ENCODE data around the gene EDRF1.

The EDRF1 gene

GRCh38 chr10:125765835-125766234 is 46.3 kb downstream of the EDRF1 start:
- TF ChIP-seq, protein P1, sequence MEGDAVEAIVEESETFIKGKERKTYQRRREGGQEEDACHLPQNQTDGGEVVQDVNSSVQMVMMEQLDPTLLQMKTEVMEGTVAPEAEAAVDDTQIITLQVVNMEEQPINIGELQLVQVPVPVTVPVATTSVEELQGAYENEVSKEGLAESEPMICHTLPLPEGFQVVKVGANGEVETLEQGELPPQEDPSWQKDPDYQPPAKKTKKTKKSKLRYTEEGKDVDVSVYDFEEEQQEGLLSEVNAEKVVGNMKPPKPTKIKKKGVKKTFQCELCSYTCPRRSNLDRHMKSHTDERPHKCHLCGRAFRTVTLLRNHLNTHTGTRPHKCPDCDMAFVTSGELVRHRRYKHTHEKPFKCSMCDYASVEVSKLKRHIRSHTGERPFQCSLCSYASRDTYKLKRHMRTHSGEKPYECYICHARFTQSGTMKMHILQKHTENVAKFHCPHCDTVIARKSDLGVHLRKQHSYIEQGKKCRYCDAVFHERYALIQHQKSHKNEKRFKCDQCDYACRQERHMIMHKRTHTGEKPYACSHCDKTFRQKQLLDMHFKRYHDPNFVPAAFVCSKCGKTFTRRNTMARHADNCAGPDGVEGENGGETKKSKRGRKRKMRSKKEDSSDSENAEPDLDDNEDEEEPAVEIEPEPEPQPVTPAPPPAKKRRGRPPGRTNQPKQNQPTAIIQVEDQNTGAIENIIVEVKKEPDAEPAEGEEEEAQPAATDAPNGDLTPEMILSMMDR (IDR thresholded peaks at IDR 0.05), result no peak

GRCh38 chr10:125766511-125766910 is 47.0 kb downstream of the EDRF1 start:
- TF ChIP-seq, protein P1 (IDR thresholded peaks at IDR 0.05), result no peak
- Mint-ChIP-seq H3K4me3 (no peak overlapping the region), H3K9me3 (no peaks in the 10 kb centered on the region), H3K36me3 (ENCODE audit: low read depth) (peaks cover 47% of the 10 kb centered on the region), H3K27me3 (ENCODE audit: low read depth, poor library complexity) (no peaks in the 10 kb centered on the region), H3K4me1 (peaks cover 16% of the 10 kb centered on the region), H3K27ac (no peak overlapping the region)
- no peak for DNase-seq

More at GRCh38 chr10:125765835-125766234, 46.3 kb downstream of the EDRF1 start:
- Mint-ChIP-seq H3K27me3 (ENCODE audit: low read depth, poor library complexity) (no peaks in the 10 kb centered on the region), H3K36me3 (ENCODE audit: low read depth) (peaks cover 51% of the 10 kb centered on the region), H3K4me1 (peaks cover 16% of the 10 kb centered on the region), H3K27ac (peak overlapping the region; percentile 52), H3K9me3 (no peaks in the 10 kb centered on the region), H3K4me3 (no peak overlapping the region)
- DNase-seq, result no peak

DNA sequence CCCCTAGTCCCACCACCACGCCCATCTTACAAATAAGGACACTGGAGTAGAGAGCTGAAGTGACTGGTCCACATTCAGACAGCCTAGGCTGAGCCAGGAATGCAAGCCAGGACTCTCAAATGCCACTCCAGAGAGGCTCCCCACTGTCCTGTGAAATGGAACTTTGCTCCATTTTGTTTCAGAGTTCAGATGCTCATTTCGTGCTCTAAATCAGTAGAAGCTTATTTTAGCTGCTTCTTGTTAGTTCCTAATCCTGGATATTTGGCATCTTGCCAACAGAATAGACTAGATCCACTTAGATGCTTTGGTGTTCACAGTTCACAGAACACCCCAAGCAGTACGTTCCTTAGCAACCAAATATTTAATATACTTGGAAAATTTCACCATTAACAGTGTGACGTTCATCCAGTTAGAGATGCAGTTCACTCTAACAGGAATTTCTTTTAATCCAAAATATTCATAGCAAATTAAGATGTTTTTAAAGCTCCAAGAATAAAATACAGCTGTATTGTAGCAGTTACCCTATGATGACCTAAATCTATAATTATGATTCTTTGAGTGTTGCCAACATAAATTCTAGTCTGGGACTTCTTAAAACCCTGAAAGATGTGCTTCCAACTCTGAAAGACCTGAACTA is 48.8 kb downstream of the EDRF1 start:
- Mint-ChIP-seq H3K4me1 (peaks cover 8% of the 10 kb centered on the region), H3K27ac (no peak overlapping the region), H3K4me3 (no peak overlapping the region), H3K27me3 (ENCODE audit: low read depth, poor library complexity) (no peaks in the 10 kb centered on the region), H3K9me3 (no peaks in the 10 kb centered on the region), H3K36me3 (ENCODE audit: low read depth) (peaks cover 36% of the 10 kb centered on the region)
- DNase-seq, result no peak
- TF ChIP-seq, protein P1 (IDR thresholded peaks at IDR 0.05), result no peak

GRCh38 chr10:125769175-125769574 is 49.7 kb downstream of the EDRF1 start:
- H3K9me3 Mint-ChIP-seq, result no peaks in the 10 kb centered on the region
- no peak for DNase-seq
- TF ChIP-seq, protein P1 (IDR thresholded peaks at IDR 0.05), result no peak
- no peaks in the 10 kb centered on the region for H3K27me3 Mint-ChIP-seq (ENCODE audit: low read depth, poor library complexity)
- H3K4me1 Mint-ChIP-seq, result peaks cover 8% of the 10 kb centered on the region
- H3K27ac Mint-ChIP-seq, result peak overlapping the region; percentile 87
- peaks cover 28% of the 10 kb centered on the region for H3K36me3 Mint-ChIP-seq (ENCODE audit: low read depth)
- no peak overlapping the region for H3K4me3 Mint-ChIP-seq

DNA sequence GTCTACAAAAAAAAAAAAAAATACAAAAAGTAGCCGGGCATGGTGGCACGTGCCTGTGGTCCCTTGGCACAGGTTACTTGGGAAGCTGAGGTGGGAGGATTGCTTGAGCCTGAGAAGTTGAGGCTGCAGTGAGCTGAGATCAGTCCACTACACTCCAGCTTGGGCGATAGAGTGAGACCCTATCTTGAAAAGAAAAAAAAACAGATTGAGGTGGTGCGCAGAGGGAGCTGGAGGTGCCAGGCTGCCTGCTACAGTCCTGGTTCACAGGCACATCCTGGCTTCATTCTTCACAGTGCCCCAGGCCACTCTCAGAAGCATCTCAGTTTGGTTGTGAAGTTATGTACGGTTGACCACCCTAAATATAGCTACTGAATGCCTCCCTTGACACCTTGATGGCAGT is 51.3 kb downstream of the EDRF1 start:
- H3K27me3 Mint-ChIP-seq (ENCODE audit: low read depth, poor library complexity), result no peaks in the 10 kb centered on the region
- no peaks in the 10 kb centered on the region for H3K9me3 Mint-ChIP-seq
- no peak overlapping the region for H3K4me3 Mint-ChIP-seq
- peaks cover 12% of the 10 kb centered on the region for H3K36me3 Mint-ChIP-seq (ENCODE audit: low read depth)
- DNase-seq, result no peak
- peaks cover 8% of the 10 kb centered on the region for H3K4me1 Mint-ChIP-seq
- TF ChIP-seq, protein P1 (IDR thresholded peaks at IDR 0.05), result no peak
- peak overlapping the region; percentile 39 for H3K27ac Mint-ChIP-seq

Measured in nephron progenitor cell (in vitro differentiated cells).